Gastroesophageal sphincter (tissue), 3 donors: ENCODE measurements around the gene ANXA5.

Experiments
- POLR2A ChIP-seq, 2 donors: fragments of 450-650 bp; IDR thresholded peaks; one replicate each; pipeline ENCODE4 v1.6.1; 2017; ENCODE audit warnings: antibody characterized with exemption in 2 of 2, mild to moderate bottlenecking in 2 of 2, moderate library complexity in 1 of 2
- POLR2AphosphoS5 ChIP-seq: sonication (generic); formaldehyde crosslinking; IDR thresholded peaks from one replicate; pipeline ENCODE4 v1.6.1; 2017; ENCODE audit warnings: antibody characterized with exemption
- TF ChIP-seq, protein P1 (sequence below), 4 experiments: fragments of 200-600 bp in 2 of 4; fragments of 450-650 bp in 2 of 4; sonication (generic) in 1 of 4; IDR thresholded peaks; one replicate each; pipeline ENCODE4 v1.5.1; 2017 to 2019; ENCODE audit warnings: antibody characterized with exemption in 4 of 4, mild to moderate bottlenecking in 2 of 4, moderate library complexity in 2 of 4

DNA sequence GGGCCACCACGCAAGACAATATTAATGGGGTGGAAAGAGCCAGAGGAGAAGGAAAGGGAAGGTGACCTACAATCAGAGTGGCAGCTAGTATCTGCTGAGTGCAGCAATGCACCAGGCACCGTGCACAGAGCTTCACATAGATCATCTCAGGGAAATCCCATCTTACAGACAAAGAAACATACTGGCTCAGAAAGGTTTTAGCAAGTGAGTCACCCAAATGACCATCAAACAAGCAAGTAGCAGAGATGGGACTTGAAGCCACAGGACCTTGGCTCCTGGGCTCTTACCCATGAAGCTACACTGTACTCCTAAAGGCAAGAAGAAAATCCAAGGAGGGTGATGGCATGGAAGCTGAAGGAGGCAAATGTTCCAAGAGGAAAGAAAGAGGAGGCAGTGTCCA is 6.8 kb downstream of the ANXA5 start:
- TF ChIP-seq POLR2A (IDR thresholded peaks at IDR 0.05) (no peak), POLR2AphosphoS5 (no peak)
- TF ChIP-seq, protein P1, sequence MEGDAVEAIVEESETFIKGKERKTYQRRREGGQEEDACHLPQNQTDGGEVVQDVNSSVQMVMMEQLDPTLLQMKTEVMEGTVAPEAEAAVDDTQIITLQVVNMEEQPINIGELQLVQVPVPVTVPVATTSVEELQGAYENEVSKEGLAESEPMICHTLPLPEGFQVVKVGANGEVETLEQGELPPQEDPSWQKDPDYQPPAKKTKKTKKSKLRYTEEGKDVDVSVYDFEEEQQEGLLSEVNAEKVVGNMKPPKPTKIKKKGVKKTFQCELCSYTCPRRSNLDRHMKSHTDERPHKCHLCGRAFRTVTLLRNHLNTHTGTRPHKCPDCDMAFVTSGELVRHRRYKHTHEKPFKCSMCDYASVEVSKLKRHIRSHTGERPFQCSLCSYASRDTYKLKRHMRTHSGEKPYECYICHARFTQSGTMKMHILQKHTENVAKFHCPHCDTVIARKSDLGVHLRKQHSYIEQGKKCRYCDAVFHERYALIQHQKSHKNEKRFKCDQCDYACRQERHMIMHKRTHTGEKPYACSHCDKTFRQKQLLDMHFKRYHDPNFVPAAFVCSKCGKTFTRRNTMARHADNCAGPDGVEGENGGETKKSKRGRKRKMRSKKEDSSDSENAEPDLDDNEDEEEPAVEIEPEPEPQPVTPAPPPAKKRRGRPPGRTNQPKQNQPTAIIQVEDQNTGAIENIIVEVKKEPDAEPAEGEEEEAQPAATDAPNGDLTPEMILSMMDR (IDR thresholded peaks at IDR 0.05): no peak
